HepG2 (cell line): ENCODE data around the gene RALBP1. TPM values are rescaled to one million over a fixed set of nuclear protein-coding genes. Genes with fewer than 3 reads are reported as not detected.

Experiments
- ATAC-seq: fragments of 200-7000 bp; cut with Tn5 transposase; 3 replicates; pipeline ENCODE4 v1.9.1; 2020; ENCODE audit warnings: mild to moderate bottlenecking, moderate library complexity
- BruUV-seq: library from RNA; stranded (reverse); fragments of 400-500 nt; replicated peaks from 2 replicates; lab custom pipeline; 2021; lab: Mats Ljungman, UMichigan
- CTCF ChIA-PET: fragments of 300-600 bp; formaldehyde crosslinking; extraction: SDS; loops from one replicate; lab custom pipeline; 2021; ENCODE audit warnings: low total read pairs, inconsistent platforms, low intra/inter-chr PET ratio; lab: Yijun Ruan, JAX
- POLR2A ChIA-PET: fragments of 350-600 bp; sonication (Branson Sonifier 250); formaldehyde crosslinking; loops from one replicate; lab custom pipeline; 2020; ENCODE audit warnings: antibody characterized with exemption, inconsistent platforms; lab: Yijun Ruan, JAX
- DNase-seq: peaks from one replicate; pipeline ENCODE4 v3.0.0-alpha.2; 2015; ENCODE audit warnings: low spot score
- FAIRE-seq: peaks from 3 replicates; lab custom pipeline; 2011; peaks lifted over from hg19 to GRCh38; lab: Jason Lieb, UNC
- H2AFZ ChIP-seq: one replicate; pipeline ENCODE4 v1.6.1; 2011; ENCODE audit warnings: low read length, inconsistent platforms
- H3K27ac ChIP-seq: fragments of 300-600 bp; 3 replicates; pipeline ENCODE4 v1.8.0; 2011; ENCODE audit warnings: mixed run types, mild to moderate bottlenecking, mixed read lengths, low read length, inconsistent platforms; ENCODE audit not compliant: insufficient read depth; ENCODE audit errors: extremely low read length
- H3K27me3 ChIP-seq, 2 experiments: fragments of 200-600 bp in 1 of 2; 2 replicates in 1 of 2; 3 replicates in 1 of 2; pipeline versions ENCODE4 v1.6.0 to v1.8.0; 2011; ENCODE audit warnings: low read length in 2 of 2, mild to moderate bottlenecking in 2 of 2, moderate library complexity in 2 of 2, inconsistent platforms in 1 of 2; ENCODE audit not compliant: insufficient read depth in 2 of 2, control insufficient read depth in 1 of 2
- H3K36me3 ChIP-seq, 2 experiments: fragments of 200-600 bp in 1 of 2; replicated peaks in 1 of 2; 2 replicates in 1 of 2; 3 replicates in 1 of 2; pipeline versions ENCODE4 v1.5.1 to v1.8.0; 2011; ENCODE audit warnings: low read length in 2 of 2, inconsistent platforms in 1 of 2; ENCODE audit not compliant: insufficient read depth in 2 of 2, control insufficient read depth in 1 of 2
- H3K4me1 ChIP-seq: 2 replicates; pipeline ENCODE4 v1.5.1; 2012; ENCODE audit warnings: low read length, inconsistent platforms; ENCODE audit not compliant: insufficient read depth
- H3K4me2 ChIP-seq: 2 replicates; pipeline ENCODE4 v1.6.0; 2011; ENCODE audit warnings: low read depth, low read length, inconsistent platforms
- H3K4me3 ChIP-seq, 3 experiments: fragments of 200-600 bp in 1 of 3; sonication (generic), shearing (Covaris generic) in 1 of 3; replicated peaks in 1 of 3; 2 replicates each; pipeline ENCODE4 v1.5.1; 2011 to 2016; ENCODE audit warnings: low read length in 3 of 3, inconsistent platforms in 2 of 3, low read depth in 2 of 3, mild to moderate bottlenecking in 2 of 3, control low read depth in 1 of 3, mixed read lengths in 1 of 3; ENCODE audit not compliant: insufficient read depth in 1 of 3
- H3K79me2 ChIP-seq: one replicate; pipeline ENCODE4 v1.6.1; 2011; ENCODE audit warnings: low read length, inconsistent platforms; ENCODE audit not compliant: insufficient read depth
- H3K9ac ChIP-seq: 2 replicates; pipeline ENCODE4 v1.6.0; 2011; ENCODE audit warnings: mild to moderate bottlenecking, low read depth, low read length, inconsistent platforms; ENCODE audit not compliant: insufficient read depth
- H3K9me3 ChIP-seq: 2 replicates; pipeline ENCODE4 v1.5.1; 2012; ENCODE audit warnings: mild to moderate bottlenecking, low read length
- H4K20me1 ChIP-seq: 2 replicates; pipeline ENCODE4 v1.6.0; 2011; ENCODE audit warnings: inconsistent platforms, mild to moderate bottlenecking, low read length, moderate library complexity; ENCODE audit not compliant: insufficient read depth
- ARHGAP35 ChIP-seq: sonication (generic); formaldehyde crosslinking; IDR thresholded peaks from 2 replicates; pipeline ENCODE4 v1.9.0; 2022; ENCODE audit warnings: mild to moderate bottlenecking, inconsistent platforms, moderate library complexity, missing genetic modification reagents, borderline replicate concordance
- E2F2 ChIP-seq: sonication (generic); formaldehyde crosslinking; IDR thresholded peaks from 2 replicates; pipeline ENCODE4 v1.4.0; 2020; ENCODE audit warnings: missing genetic modification reagents, borderline replicate concordance
- MIER2 ChIP-seq: IDR thresholded peaks from 2 replicates; pipeline ENCODE4 v1.6.1; 2016; ENCODE audit warnings: missing biosample characterization, missing genetic modification reagents
- NFE2L1 ChIP-seq: sonication (generic); formaldehyde crosslinking; IDR thresholded peaks from 2 replicates; pipeline ENCODE4 v1.4.0; 2020; ENCODE audit warnings: missing genetic modification reagents, mild to moderate bottlenecking, borderline replicate concordance
- NFIC ChIP-seq: IDR thresholded peaks from 2 replicates; pipeline ENCODE4 v1.6.1; 2012; ENCODE audit warnings: mild to moderate bottlenecking, low read length, inconsistent platforms
- PHF8 ChIP-seq: sonication (generic); formaldehyde crosslinking; IDR thresholded peaks from 2 replicates; pipeline ENCODE4 v1.5.0; 2020; ENCODE audit warnings: missing genetic modification reagents
- SPEN ChIP-seq: sonication (generic); formaldehyde crosslinking; IDR thresholded peaks from 2 replicates; pipeline ENCODE4 v1.5.1; 2020; ENCODE audit warnings: low read depth, mild to moderate bottlenecking, missing genetic modification reagents
- ZBTB40 ChIP-seq, 2 experiments: fragments of 450-650 bp in 1 of 2; sonication (generic) in 1 of 2; formaldehyde crosslinking in 1 of 2; IDR thresholded peaks; 2 replicates each; pipeline versions ENCODE4 v1.6.1 to v1.8.0; 2016 to 2022; ENCODE audit warnings: antibody characterized with exemption in 1 of 2, mild to moderate bottlenecking in 1 of 2, missing genetic modification reagents in 1 of 2
- ZNF256 ChIP-seq: sonication (generic); formaldehyde crosslinking; conservative IDR thresholded peaks from 2 replicates; pipeline ENCODE4 v1.4.0; 2020; ENCODE audit warnings: missing genetic modification reagents
- ZNF3 ChIP-seq: IDR thresholded peaks from 2 replicates; pipeline ENCODE4 v1.7.0; 2017; ENCODE audit warnings: inconsistent platforms
- ZSCAN25 ChIP-seq: sonication (generic); formaldehyde crosslinking; IDR thresholded peaks from 2 replicates; pipeline ENCODE4 v1.8.0; 2022; ENCODE audit warnings: mild to moderate bottlenecking, missing genetic modification reagents
- WGBS: methylation state at CpG from one replicate; pipeline ENCODE4 v1.1.6; 2017; ENCODE audit warnings: low lambda C conversion rate; 5-methylcytosine and 5-hydroxymethylcytosine counted together
- in situ Hi-C: cut with HindIII; loops from 2 replicates; pipeline ENCODE4 v1.10.0; 2017; ENCODE audit warnings: low pct_unique_long_range_greater_than_20kb; ENCODE audit not compliant: extremely low pct_ligation_motif_present
- intact Hi-C: fragments of 100-400 bp; cut with micrococcal nuclease; formaldehyde crosslinking; loops from one replicate; pipeline ENCODE4 v1.10.0; 2022; ENCODE audit not compliant: unreplicated experiment
- polyA plus RNA-seq, 8 experiments: library from polyadenylated mRNA; depleted of rRNA in 3 of 8; stranded (reverse) in 7 of 8; unstranded in 1 of 8; fragments of >200 nt; fragmentation: Illumina TruSeq in 4 of 8; extraction: Trizol in 4 of 8; gene quantifications; 2 replicates each; pipeline versions ENCODE4 v1.2.1 to v1.2.3, GENCODE V29; 2011 to 2016; ENCODE audit warnings: low read depth in 4 of 8, missing spikeins in 1 of 8, mixed read lengths in 1 of 8; ENCODE audit not compliant: insufficient read depth in 1 of 8
- total RNA-seq, 5 experiments: library from RNA; depleted of rRNA; stranded (reverse); fragments of >200 nt; fragmentation: Illumina TruSeq; extraction: Trizol; gene quantifications; 2 replicates each; pipeline ENCODE4 v1.2.3, GENCODE V29; 2016; ENCODE audit warnings: low read depth in 1 of 5

The RALBP1 gene
- total and polyA plus RNA-seq, 2 of the 13 experiments (the other 11 are each of a cell fraction or from before 2014, with no cell fraction given) = 24.5 to 33.1 TPM

GRCh38 chr18:9561759-9562158 is 86.4 kb downstream of the RALBP1 start:
- Histone ChIP-seq H3K9me3 (no peaks in the 10 kb centered on the region), H3K27me3 (no peaks in the 10 kb centered on the region), H3K4me1 (peaks cover 27% of the 10 kb centered on the region), H3K4me2 (no peak overlapping the region), H3K36me3 (peaks cover 7 to 62% of the 10 kb centered on the region in 2 experiments), H3K9ac (no peak overlapping the region), H3K27ac (no peak overlapping the region), H2AFZ (no peak overlapping the region), H3K4me3 (no peak overlapping the region), H4K20me1 (no peaks in the 10 kb centered on the region)
- no peak for FAIRE-seq
- DNase-seq = no peak
- CTCF ChIA-PET = no interaction called here
- 98% methylated on average over 2 of the region's 2 CpGs for WGBS
- intact Hi-C loops (no loop called here), in situ Hi-C loops (no loop called here)
- no peak for ATAC-seq
- no TSS peak for BruUV-seq
- no peak for TF ChIP-seq ARHGAP35 (CRISPR knock-in tag)
- TF ChIP-seq ZSCAN25 (CRISPR knock-in tag) = no peak
- TF ChIP-seq NFE2L1 (CRISPR knock-in tag) = no peak
- TF ChIP-seq SPEN (CRISPR knock-in tag) = no peak
- no peak for TF ChIP-seq ZNF3 (CRISPR knock-in tag)
- TF ChIP-seq PHF8 (CRISPR knock-in tag) = no peak
- TF ChIP-seq E2F2 (CRISPR knock-in tag) = no peak
- no peak for TF ChIP-seq ZBTB40 (IDR thresholded peaks at IDR 0.05)
- no peak for TF ChIP-seq ZBTB40 (CRISPR knock-in tag; IDR thresholded peaks at IDR 0.05)
- no peak for TF ChIP-seq MIER2 (CRISPR knock-in tag)
- no peak for TF ChIP-seq NFIC
- no peak for TF ChIP-seq ZNF256 (CRISPR knock-in tag)
- TF ChIP-seq, all 625 proteins: peak for 0
- POLR2A ChIA-PET = no interaction called here
- H3K79me2 ChIP-seq = no peaks in the 10 kb centered on the region
